H54 (cell line): Measurements from ENCODE around the gene ABHD2.
"Not testable (repeated sequence)": the region's sequence is repeated elsewhere in the genome, so short reads cannot be mapped to it uniquely, and the experiment has no call there.

Experiments
- DNase-seq: peaks from one replicate; pipeline ENCODE4 v3.0.0; 2011; ENCODE audit warnings: low spot score, mixed read lengths; ENCODE audit not compliant: insufficient read length
- FAIRE-seq: peaks from 3 replicates; lab custom pipeline; 2011; peaks lifted over from hg19 to GRCh38; lab: Jason Lieb, UNC
- POLR2A ChIP-seq: IDR thresholded peaks from 2 replicates; pipeline ENCODE4 v1.6.1; 2011; ENCODE audit warnings: low read depth, mild to moderate bottlenecking, low read length

Gene ABHD2

GRCh38 chr15:89243691-89244573 is 155.7 kb downstream of the ABHD2 start, which contains the start of gene FANCI:
FANCI (plus strand) TSS chr15:89243979; CDS start chr15:89247648, 3,669 bp downstream.
- TF ChIP-seq POLR2A: no peak
- no peak for FAIRE-seq
- peak; percentile 68 for DNase-seq

GRCh38 chr15:89244574-89244903 is 156.3 kb downstream of the ABHD2 start:
- FAIRE-seq (no peak), DNase-seq (peak; percentile 14)
- TF ChIP-seq POLR2A: no peak

DNA sequence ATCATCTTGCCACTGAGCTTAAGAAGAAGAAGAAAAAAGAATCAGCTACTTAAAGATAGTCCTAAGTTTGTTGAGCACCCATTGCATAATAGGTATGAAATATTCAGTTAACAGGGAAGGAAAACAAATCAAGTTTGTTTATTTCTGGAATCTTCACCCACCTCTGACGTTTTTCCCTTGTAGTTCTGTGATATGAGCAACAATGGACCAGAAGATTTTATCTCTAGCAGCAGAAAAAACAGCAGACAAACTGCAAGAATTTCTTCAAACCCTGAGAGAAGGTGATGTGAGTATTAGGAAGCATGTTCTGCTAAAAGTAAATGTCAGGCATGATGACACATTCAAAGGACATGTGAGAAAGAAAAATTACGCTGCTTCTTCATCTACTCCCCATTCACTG is 159.2 kb downstream of the ABHD2 start:
- no peak for DNase-seq
- TF ChIP-seq POLR2A: no peak
- no peak for FAIRE-seq

DNA sequence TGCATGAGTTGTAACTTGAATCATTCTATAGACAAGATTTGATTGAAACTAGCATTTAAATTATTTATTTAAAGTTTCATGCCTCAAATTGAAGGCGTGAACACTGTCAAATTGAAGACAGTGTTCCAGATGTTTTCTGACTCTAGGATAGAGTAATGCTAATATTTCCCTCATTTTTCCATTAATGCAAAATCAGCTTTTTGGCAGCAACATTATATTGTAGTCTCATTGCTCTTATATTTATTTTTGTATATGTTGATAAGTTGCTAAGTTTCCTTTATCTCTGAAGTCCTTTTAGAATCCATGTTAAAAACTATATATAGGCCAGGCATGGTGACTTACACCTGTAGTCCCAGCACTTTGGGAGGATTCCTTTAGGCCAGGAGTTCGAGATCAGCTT is 160.3 kb downstream of the ABHD2 start:
- no peak for DNase-seq
- TF ChIP-seq POLR2A: no peak
- FAIRE-seq: no peak

- not testable (repeated sequence) for DNase-seq, FAIRE-seq
These were observed 161.9 kb downstream of the ABHD2 start for GRCh38 chr15:89250142-89250541.
